HuH-7 (cell line): Measurements from ENCODE around the gene ADIPOQ.
A peak's percentile ranks its signal among the peaks of the same experiment; 100 is the strongest.
"Not testable (repeated sequence)": the region's sequence is repeated elsewhere in the genome, so short reads cannot be mapped to it uniquely, and the experiment has no call there.

Experiments used
- DNase-seq: peaks from one replicate; pipeline ENCODE4 v3.0.0; 2011; ENCODE audit warnings: low spot score

Gene ADIPOQ

DNA sequence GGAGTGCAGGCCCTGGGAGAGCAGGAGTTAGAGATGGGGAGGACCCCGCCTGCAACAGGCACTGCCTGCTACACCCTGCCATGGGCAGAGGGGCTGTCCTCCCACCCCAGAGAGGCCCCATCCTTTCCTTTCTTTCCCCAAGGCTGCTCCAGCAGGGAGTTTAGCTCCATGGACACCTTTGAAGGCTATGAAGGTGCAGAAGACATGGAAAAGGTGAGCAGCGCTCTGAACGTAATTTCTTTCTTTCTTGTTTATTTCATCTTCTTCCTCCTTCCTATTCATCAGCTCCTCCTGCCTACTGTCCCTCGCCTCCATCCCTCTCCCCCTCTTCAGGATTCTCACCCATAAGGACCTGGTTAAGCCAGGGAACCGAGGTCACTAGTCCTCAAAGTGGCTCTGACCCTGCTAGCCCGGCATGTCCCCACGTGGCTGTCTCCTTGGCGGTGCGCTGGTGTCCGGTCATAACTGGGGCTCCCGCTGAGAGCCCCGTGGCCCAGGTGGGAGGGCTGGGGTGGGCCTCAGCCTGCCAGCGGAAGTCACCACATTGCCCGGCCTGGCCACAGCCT lies 16.0 kb upstream of the ADIPOQ start:
- DNase-seq = no peak

DNA sequence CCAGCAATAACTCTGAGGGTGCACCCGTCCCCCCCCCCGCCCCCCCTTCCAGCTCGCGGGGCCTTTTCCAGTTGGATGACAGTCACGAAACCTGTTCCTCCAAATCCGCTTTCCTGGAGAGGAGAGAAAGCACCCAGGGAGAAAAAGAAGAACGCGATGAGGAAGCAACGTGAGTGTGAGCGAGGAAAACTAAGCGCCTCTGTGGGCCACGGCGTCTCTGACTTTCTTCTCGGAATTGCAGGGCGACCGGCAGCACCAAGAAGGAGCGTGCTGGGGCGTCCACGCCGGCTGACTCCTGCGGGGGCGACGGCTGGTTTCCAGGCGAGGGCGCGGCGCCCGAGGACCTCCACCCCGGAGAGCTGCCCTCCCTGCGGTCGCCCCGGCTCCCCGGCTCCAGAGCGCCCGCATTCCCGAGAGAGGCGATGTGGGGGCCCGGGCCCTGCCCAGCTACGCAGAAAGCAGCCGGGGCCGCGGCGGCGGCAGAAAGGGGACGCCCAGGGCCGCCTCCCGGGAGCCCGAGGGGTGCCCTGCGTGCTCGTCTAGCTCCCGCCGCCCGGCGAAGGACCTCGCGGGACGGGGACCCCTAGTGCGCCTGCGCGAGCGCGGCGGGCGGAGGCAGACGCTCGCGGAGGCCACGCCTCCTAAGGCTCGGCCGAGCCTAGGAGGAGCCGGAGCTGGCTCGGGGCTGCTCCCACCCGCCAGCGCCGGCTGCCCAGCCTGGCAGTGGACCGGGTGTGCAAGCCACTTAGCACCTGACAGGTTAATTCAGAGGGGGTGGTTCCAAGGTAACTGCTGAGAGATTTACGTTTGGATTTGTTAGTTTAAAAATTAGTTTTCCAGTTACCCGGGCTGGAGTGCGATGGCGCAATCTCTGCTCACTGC lies 15.3 kb upstream of the ADIPOQ start:
- DNase-seq = peak; percentile 99

DNA sequence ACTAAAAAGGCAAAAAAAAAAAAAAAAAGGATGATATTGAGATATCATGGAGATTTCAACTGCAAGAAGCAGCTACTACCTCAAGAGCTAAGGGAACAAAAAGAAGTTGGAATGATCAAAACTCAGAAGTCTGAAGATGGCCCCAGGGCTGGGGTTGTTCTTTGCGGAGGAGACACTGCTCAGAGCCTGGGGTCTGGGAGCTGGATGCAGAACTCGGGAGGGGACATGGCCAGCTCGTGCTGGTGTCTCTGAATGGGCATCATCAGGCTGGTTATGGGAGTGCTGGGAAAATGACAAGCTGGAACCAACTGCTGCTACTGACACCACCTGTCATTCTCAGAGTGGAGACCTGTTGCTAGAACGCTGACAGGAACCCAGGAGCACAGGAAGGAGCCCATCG lies 14.2 kb upstream of the ADIPOQ start:
- DNase-seq = no peak

DNA sequence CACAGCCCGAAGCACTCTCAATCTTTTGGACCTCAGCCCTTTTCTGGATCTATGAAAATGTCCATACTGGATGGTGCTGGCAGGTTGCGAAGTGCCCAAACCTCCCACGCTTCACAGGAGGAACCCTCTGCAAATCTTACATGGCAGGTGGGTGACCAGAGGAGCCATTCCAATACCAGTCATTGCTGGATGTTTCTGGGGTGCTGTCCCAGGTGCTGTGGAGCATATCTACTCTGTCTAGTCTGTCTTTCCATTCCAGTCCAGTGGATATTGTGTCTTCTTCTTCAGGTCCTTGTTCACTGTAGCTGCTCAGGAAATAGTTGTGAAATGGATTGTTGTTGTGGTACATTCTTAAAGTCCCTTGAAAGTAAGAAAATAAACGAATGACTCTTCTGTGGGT lies 10.7 kb upstream of the ADIPOQ start:
- no peak for DNase-seq

DNA sequence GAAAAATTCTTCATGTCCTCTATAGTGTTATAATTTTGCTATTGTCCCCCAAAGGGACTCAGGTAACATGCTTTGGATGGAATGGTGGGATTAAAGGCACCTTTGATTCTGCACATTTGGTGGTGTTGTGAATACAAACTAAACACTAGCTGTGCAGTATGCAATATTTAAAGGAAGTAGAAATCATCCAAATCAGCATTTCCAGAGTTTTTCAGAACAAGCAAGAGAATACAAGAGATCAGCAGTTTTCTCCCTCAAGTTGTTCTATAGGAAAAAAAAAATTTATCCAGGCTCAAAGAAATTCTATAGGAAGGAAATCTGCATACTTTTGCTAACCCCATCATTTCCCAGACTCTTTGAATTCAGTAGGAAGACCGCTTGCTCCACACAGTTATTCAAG lies 10.2 kb upstream of the ADIPOQ start:
- DNase-seq = no peak

DNA sequence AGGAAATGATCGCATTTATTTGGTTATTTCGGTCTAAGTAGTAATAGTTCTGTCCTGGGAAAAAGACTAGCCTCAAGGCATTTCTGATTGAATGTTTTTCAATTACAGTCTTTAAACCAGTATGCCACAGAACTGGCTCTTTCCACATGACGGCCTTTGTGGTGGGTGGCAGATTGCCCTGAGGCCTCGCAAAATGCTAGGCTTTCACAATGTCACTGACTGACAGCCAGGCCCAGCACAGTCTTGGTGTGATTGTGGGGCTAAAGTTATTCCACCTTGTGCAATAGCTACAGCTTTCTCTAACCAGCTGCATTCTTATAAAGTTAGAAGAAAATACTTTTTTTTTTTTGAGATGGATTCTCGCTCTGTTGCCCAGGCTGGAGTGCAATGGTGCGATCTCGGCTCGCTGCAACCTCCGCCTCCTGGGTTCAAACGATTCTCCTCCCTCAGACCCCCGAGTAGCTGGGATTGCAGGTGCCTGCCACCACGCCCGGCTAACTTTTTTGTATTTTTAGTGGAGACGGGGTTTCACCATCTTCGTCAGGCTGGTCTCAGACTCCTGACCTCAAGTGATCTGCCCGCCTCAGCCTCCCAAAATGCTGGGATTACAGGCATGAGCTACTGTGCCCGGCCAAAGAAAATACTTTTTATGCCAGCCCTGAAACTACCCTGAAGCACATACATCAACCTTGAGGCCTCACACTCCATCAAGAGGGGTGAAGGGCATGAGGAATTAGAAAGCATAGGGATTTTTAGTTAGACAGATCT lies 2.5 kb upstream of the ADIPOQ start:
- no peak for DNase-seq

DNA sequence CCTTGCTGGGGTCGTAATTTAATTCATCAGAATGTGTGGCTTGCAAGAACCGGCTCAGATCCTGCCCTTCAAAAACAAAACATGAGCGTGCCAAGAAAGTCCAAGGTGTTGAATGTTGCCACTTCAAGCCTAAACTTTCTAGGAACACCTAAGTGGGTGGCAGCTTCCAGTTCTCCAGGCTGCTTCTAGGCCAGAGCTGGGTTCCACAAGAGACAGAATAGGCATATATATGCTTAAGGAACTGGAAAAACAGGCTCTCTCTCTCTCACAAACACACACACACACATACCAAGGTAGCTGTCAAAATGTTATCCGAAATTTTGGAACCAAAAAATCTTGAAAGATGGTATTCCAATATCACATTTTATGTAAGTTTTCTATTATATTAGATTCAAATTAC lies 890 bp upstream of the ADIPOQ start:
- no peak for DNase-seq

DNA sequence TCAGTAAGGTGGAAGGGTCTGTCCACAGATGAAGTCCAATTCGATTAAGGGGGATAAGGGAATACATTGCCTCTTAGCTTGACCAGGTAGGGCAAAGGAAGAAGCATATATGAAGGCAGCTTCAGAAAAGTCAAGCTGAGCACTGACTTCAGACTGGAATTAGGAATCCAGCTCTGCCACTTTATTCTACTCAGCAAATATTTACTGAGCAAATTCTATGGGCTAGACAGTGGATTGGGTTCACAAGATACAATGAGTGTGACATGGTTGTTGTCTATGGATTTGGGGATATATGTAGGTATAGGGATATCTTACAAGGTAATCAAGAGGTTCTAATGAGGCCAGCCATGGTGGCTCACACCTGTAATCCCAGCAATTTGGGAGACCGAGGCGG lies 526 bp downstream of the ADIPOQ start:
- no peak for DNase-seq

DNA sequence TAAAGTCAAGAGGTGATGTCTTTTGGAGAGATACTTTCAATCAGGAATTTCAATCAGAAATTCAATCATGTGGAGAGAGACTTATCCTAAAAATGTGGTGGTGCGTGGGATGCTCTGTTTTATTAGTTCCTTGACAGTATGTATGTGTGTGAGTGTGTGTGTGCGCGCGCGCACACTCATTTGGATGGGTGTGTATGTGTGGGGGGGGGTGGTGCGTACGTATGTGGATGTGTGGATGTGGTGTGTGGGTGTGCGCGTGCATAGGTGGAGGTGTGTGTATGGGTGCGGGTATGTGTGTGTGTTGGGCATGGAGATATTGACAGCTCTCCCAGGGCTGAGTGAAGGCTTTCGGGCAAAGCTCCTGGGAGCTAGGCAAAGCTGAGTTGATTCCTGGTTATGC lies 2.4 kb downstream of the ADIPOQ start:
- DNase-seq = no peak

DNA sequence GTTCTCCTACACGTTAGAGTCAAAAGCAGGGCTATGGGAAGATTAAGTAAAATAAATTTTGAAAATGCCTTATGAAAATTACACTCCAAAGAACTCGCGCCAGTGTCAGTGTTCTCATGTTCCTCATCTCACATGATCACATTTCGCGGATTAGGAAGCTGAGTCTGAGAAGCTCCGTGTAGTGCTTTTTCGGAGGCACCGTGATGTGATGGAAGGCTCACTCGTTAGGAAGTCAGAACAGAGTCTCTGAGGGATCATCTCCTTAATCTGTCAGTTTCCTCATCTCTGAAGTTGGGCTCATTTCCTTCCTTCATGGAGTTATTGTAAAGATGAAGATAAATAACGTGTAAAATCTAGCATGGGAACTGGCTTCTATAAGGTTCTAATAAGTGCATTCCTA lies 3.2 kb downstream of the ADIPOQ start:
- no peak for DNase-seq

DNA sequence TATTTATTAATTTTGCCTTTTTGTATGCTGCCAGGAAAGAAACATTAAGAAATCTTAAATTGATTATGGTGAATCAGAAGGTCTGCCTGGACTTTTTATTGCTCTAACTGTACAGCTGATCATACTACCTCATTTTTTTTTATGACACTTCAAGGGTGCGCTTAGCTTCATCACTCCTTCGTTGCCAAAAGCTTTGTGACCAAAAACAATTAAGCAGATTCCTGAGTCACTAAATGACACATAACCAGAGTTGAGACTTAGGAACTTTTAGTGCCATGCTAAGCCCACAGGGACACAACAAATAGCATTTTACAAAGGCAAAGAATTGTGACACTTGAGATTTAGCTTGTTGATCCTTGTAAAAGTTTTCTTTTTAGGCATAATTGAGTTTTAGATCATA lies 4.9 kb downstream of the ADIPOQ start:
- DNase-seq = no peak

DNA sequence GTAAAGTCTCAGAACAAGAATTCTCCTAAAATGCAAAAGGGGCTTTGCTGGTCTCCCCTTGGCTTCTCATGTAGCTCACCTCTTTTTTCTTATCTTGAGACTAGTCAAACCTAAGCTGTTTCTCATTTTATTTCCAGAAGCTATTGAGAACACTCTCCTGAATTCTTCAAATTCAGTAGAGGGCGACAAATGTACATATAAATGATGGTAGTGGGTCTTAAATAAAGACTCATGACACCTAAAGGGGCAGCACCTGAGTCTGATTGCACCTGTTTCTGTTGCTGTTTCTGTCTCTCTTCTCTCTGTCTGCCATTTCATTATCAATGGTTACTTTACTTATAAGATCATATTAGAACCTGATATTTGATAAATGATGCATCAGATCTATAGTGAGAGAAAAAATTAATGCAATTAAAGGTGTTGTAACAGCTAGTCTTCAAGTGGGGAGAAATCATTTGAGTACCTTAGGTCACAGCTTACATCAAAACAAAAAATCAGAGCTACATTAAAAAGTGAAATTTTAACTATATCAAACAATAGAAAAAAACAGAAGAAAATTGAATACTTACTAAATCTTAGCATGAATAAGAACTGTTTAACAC lies 7.0 kb downstream of the ADIPOQ start:
- DNase-seq = peak; percentile 69

DNA sequence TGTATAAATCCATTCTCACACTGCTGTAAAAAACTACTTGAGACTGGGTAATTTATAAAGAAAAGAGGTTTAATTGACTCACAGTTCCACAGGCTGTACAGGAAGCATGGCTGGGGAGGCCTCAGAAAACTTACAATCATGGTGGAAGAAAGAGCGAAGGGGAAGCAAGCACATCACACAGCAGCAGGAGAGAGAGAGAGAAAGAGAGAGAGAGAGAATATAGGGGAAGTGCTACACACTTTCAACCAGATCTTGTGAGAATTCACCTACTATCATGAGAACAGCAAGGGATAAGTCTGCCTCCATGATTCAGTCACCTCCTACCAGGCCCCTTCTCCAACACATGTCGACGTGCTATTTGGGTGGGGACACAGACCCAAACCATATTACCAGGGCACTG lies 9.3 kb downstream of the ADIPOQ start:
- not testable (repeated sequence) for DNase-seq

DNA sequence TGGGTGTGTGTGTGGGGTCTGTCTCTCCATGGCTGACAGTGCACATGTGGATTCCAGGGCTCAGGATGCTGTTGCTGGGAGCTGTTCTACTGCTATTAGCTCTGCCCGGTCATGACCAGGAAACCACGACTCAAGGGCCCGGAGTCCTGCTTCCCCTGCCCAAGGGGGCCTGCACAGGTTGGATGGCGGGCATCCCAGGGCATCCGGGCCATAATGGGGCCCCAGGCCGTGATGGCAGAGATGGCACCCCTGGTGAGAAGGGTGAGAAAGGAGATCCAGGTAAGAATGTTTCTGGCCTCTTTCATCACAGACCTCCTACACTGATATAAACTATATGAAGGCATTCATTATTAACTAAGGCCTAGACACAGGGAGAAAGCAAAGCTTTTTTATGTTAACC lies 10.5 kb downstream of the ADIPOQ start:
- no peak for DNase-seq

DNA sequence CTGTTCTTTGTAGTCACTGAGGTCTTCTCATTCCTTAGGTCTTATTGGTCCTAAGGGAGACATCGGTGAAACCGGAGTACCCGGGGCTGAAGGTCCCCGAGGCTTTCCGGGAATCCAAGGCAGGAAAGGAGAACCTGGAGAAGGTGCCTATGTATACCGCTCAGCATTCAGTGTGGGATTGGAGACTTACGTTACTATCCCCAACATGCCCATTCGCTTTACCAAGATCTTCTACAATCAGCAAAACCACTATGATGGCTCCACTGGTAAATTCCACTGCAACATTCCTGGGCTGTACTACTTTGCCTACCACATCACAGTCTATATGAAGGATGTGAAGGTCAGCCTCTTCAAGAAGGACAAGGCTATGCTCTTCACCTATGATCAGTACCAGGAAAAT lies 11.6 kb downstream of the ADIPOQ start:
- no peak for DNase-seq

DNA sequence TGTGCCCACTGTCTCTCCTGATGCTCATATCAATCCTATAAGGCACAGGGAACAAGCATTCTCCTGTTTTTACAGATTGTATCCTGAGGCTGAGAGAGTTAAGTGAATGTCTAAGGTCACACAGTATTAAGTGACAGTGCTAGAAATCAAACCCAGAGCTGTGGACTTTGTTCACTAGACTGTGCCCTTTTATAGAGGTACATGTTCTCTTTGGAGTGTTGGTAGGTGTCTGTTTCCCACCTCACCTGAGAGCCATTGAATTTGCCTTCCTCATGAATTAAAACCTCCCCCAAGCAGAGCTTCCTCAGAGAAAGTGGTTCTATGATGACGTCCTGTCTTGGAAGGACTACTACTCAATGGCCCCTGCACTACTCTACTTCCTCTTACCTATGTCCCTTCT lies 12.4 kb downstream of the ADIPOQ start:
- DNase-seq = no peak

DNA sequence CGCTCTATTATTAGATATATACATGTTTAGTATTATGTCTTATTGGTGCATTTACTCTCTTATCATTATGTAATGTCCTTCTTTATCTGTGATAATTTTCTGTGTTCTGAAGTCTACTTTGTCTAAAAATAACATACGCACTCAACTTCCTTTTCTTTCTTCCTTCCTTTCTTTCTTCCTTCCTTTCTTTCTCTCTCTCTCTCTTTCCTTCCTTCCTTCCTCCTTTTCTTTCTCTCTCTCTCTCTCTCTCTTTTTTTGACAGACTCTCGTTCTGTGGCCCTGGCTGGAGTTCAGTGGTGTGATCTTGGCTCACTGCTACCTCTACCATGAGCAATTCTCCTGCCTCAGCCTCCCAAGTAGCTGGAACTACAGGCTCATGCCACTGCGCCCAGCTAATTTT lies 15.2 kb downstream of the ADIPOQ start:
- DNase-seq = no peak

DNA sequence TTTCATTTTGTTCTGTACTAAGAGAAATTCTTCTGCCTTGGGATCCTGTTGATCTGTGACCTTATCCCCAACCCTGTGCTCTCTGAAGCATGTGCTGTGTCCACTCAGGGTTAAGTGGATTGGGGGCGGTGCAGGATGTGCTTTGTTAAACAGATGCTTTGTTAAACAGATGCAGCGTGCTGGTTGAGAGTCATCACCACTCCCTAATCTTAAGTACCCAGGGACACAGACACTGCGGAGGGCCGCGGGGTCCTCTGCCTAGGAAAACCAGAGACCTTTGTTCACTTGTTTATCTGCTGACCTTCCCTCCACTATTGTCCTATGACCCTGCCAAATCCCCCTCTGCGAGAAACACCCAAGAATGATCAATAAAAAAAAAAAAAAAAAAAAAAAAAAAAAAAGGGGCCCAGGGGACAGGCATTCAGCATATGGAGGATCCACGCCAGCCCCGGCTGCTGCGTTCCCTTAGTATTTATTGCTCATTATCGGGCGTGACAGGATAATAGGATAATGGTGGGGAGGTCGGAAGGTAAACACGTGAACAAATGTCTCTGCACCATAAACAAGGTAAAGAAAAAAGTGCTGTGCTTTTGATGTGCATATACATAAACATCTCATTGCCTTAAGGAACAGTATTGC lies 22.8 kb downstream of the ADIPOQ start:
- not testable (repeated sequence) for DNase-seq

DNA sequence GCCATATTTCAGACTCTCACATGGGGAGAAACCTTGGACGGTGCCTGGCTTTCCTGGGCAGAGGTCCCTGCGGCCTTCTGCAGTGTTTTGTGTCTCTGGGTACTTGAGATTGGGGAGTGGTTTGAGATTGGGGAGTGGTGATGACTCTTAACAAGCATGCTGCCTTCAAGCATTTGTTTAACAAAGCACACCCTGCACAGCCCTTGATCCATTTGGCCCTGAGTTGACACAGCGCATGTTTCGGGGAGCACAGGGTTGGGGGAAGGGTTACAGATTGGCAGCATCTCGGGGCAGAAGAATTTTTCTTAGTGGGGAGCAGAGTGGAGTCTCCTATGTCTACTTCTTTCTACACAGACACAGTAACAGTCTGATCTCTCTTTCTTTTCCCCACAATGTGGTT lies 23.6 kb downstream of the ADIPOQ start:
- not testable (repeated sequence) for DNase-seq

DNA sequence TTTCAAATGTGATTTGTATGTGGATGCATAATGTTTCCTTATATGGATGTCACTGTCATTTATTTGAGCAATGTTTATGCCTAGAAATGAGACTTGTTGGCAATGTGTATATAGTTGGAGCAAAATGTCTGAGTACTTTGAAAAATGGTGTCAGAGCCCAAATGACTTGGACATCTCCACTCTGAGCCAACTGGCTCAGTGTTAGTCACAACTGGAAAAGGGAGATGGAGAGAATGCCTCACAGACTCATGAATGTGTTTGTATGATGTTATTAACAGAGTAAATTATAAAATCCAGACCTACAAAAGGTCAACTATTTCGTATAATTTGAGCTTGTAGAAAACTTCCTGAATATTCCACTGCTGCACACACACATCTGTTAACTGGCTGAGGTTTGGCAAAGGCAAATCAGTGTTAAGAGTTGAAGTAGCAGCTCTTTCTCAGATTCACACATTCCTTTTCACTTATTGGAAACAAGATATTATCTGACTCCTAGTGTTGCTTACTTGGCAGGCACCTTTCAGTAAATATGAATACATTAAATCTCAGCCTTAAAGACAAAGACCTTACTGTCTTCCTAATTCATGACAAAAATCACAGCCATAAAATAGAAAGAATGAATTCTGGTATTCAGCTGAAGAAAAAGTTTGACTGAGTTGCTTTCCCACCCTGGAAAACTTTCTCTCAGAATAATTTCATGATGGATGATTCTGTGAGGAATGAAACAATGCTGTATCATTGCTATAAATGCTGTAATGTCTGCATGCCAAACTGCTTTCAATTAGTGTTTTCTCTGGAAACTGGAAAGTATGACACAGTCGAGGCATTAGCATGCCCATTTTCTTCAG lies 27.0 kb downstream of the ADIPOQ start:
- no peak for DNase-seq
